Cardiac muscle cell (in vitro differentiated cells and primary cell): Measurements from ENCODE around the gene SAFB. TPM values are rescaled to one million over a fixed set of nuclear protein-coding genes. Genes with fewer than 3 reads are reported as not detected.

ENCODE experiments used
- DNase-seq, 2 donors: peaks; one replicate each; pipeline versions ENCODE4 v3.0.0 to v3.0.0-alpha.2; 2010 to 2017; ENCODE audit warnings: low read depth in 1 of 2, low spot score in 1 of 2
- H3K27ac ChIP-seq: fragments of 200-600 bp; sonication (generic); 2 replicates; pipeline ENCODE4 v1.5.1; 2016
- H3K27me3 ChIP-seq: fragments of 200-600 bp; sonication (generic); 2 replicates; pipeline ENCODE4 v1.6.0; 2016; ENCODE audit warnings: control low read depth
- H3K36me3 ChIP-seq: fragments of 200-600 bp; sonication (generic); 2 replicates; pipeline ENCODE4 v1.5.1; 2016; ENCODE audit warnings: control low read depth
- H3K4me1 ChIP-seq: fragments of 200-600 bp; sonication (generic); 2 replicates; pipeline ENCODE4 v1.8.1; 2017; ENCODE audit warnings: low read depth, mild to moderate bottlenecking, mixed run types
- H3K4me3 ChIP-seq: fragments of 200-600 bp; sonication (generic); 2 replicates; pipeline ENCODE4 v1.5.1; 2016; ENCODE audit warnings: mild to moderate bottlenecking
- H3K9me3 ChIP-seq: fragments of 200-600 bp; sonication (generic); 2 replicates; pipeline ENCODE4 v1.5.1; 2017; ENCODE audit warnings: low read depth, mild to moderate bottlenecking, control low read depth
- polyA plus RNA-seq: library from polyadenylated mRNA; unstranded; fragments of >200 nt; fragmentation: Nextera tagmentation; extraction: Ambion mirVana; gene quantifications from 2 replicates; pipeline ENCODE4 v1.2.1, GENCODE V29; 2016
- total RNA-seq: library from RNA; depleted of rRNA; stranded (reverse); fragments of >200 nt; gene quantifications from 2 replicates; pipeline ENCODE4 v1.2.3, GENCODE V29; 2016
- TF ChIP-seq, protein P1 (sequence below): IDR thresholded peaks from 2 replicates; pipeline ENCODE4 v1.5.1; 2012; ENCODE audit warnings: low read depth, mild to moderate bottlenecking, low read length

The SAFB gene
- total and polyA plus RNA-seq, 2 experiments from 2014 or later = 108 to 127 TPM

DNA sequence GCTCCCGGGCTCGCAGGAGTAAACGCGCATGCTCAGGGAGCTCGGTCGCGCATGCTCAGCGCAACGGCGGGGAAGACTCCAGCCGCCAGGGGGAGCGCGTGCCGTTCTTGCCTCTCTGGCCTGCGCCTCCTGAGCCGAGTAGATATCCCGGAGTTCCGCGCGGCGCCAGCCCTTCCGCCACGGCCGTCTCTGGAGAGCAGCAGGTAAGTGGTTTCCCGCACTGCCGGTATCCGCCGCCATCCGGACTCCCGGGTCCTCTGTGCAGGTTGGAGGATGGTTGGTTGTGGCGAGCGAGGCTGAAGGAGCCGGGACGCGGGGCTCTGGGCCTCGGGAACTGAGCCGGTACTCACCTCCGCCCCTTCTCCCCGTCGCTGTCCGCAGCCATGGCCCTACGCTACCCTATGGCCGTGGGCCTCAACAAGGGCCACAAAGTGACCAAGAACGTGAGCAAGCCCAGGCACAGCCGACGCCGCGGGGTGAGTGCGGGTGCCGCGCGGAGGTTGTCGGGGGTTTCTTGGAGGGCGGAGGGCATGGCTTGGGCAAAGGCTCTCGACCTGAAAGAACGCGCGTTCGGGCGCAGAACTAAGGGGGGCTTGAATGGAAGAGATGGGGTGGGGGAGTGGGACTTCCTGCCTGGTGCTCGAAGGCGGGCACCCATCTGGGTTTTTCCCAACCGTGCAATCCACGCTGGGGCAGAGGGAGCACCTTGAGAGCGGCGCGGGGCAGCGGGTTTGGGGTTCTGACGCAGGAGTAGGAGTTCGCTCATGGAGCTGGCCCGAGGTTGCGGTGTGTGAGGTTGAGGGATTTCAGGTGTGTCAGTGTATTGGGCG lies 67.5 kb downstream of the SAFB start, which contains the start of gene RPL36:
TSS of gene RPL36 (plus strand) at position 171 of the 830 bp plus-strand sequence. CDS start at position 384, 213 bp downstream.
- H3K4me1 ChIP-seq = no peaks in the 10 kb centered on the region
- no peaks in the 10 kb centered on the region for H3K27me3 ChIP-seq
- TF ChIP-seq, protein P1, sequence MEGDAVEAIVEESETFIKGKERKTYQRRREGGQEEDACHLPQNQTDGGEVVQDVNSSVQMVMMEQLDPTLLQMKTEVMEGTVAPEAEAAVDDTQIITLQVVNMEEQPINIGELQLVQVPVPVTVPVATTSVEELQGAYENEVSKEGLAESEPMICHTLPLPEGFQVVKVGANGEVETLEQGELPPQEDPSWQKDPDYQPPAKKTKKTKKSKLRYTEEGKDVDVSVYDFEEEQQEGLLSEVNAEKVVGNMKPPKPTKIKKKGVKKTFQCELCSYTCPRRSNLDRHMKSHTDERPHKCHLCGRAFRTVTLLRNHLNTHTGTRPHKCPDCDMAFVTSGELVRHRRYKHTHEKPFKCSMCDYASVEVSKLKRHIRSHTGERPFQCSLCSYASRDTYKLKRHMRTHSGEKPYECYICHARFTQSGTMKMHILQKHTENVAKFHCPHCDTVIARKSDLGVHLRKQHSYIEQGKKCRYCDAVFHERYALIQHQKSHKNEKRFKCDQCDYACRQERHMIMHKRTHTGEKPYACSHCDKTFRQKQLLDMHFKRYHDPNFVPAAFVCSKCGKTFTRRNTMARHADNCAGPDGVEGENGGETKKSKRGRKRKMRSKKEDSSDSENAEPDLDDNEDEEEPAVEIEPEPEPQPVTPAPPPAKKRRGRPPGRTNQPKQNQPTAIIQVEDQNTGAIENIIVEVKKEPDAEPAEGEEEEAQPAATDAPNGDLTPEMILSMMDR = peak; percentile 94
- peaks cover 26% of the 10 kb centered on the region for H3K36me3 ChIP-seq
- peak within 1 kb of the TSS; percentile 69 for H3K4me3 ChIP-seq
- DNase-seq = peak; percentile 98
- H3K27ac ChIP-seq = peak within 1 kb of the TSS; percentile 90
- no peaks in the 10 kb centered on the region for H3K9me3 ChIP-seq

GRCh38 chr19:5690955-5691821 lies 68.3 kb downstream of the SAFB start:
- TF ChIP-seq, protein P1 = no peak
- peak overlapping the region; percentile 90 for H3K27ac ChIP-seq
- DNase-seq = peak in 1 of 2 donors; percentile 73
- H3K27me3 ChIP-seq = no peaks in the 10 kb centered on the region
- H3K4me1 ChIP-seq = no peaks in the 10 kb centered on the region
- H3K36me3 ChIP-seq = peaks cover 29% of the 10 kb centered on the region
- H3K4me3 ChIP-seq = peak overlapping the region; percentile 69
- no peaks in the 10 kb centered on the region for H3K9me3 ChIP-seq

DNA sequence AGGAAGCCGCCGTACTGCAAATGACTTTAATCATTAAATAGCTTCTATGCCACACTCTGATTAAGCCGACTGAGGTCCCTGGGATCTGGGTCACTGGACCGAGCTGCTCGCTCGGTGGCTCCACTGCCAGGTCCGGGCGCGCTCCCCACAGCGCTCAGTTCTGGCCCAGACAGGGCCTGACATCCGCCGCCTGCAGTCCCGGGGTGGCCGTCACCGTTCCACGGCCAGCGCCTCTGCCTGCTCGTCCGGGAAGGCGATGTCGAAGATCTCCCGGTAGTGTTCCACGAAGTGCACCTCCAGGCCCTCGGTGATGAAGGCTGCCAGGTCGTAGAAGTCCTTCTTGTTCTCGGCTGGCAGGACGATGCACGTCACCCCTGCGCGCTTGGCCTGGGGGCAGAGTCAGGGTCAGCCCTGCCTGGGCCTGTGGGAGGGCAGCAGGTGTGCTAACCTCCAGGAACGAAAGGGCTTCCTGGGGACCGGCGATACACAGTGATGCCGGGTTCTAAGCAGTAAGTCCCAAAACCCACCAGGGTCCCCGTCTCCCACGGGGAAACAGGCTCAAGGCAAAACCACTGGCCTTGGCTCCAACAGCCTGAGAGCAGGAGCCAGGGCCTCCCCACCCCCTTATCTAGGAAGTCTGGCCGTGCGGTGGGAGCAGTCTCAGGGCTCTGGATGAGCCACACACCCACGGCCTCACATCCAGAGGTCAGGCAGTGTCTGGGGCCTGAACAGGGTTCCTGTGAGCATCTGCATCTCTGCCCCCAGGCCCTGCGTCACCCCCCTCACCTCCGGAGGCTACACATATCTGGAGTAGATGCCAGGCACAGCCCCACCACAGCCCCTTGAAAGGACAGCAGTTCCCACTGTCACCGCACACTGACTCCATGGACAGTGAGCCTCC lies 69.2 kb downstream of the SAFB start:
- Histone ChIP-seq H3K36me3 (peaks cover 32% of the 10 kb centered on the region), H3K4me3 (peak overlapping the region; percentile 69), H3K27ac (peak overlapping the region; percentile 90), H3K4me1 (no peaks in the 10 kb centered on the region), H3K27me3 (no peaks in the 10 kb centered on the region), H3K9me3 (no peaks in the 10 kb centered on the region)
- TF ChIP-seq, protein P1 = no peak
- no peak for DNase-seq

DNA sequence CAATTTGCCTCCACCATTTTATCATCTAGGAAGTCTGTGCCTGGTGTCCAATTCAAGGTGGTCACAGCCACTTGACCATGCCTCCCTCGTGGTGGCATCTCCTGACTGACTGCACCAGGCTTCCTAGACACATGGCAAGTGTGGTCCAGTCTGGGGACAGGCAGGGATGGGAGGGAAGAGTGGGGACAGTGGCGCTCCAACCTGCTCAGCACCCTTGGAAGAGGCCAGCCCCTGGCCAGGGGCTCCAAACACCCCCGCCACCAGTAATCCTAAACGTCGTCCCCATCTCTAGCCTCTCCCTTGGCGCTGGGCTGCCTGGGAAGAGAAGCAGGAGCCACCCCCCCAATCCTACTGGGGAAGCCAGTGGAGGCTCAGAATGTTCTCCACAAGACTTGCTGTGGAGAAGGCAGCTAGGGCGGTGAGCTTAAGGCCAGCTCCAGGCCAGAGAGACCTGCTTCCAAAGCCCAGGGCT lies 69.9 kb downstream of the SAFB start:
- no peaks in the 10 kb centered on the region for H3K27me3 ChIP-seq
- H3K27ac ChIP-seq = no peak overlapping the region
- no peak for DNase-seq
- TF ChIP-seq, protein P1 = no peak
- H3K9me3 ChIP-seq = no peaks in the 10 kb centered on the region
- no peak overlapping the region for H3K4me3 ChIP-seq
- H3K4me1 ChIP-seq = no peaks in the 10 kb centered on the region
- peaks cover 32% of the 10 kb centered on the region for H3K36me3 ChIP-seq
